ENCODE measurements around the gene CXXC4. TPM values are rescaled to one million over a fixed set of nuclear protein-coding genes. Genes with fewer than 3 reads are reported as not detected.

Gene CXXC4
- total RNA-seq, 2 donors from 2014 or later: 0.79 to 1.5 TPM

GRCh38 chr4:104504536-104504935 lies 9.8 kb upstream of the CXXC4 start:
- TF ChIP-seq CTCF (IDR thresholded peaks at IDR 0.05): no peak
- Histone ChIP-seq H3K36me3 (no peaks in the 10 kb centered on the region), H3K4me3 (no peak overlapping the region), H3K27ac (no peak overlapping the region), H3K9ac (ENCODE audit: low read depth in 2 of 2, low read length in 2 of 2) (no peak overlapping the region), H3K27me3 (no peaks in the 10 kb centered on the region), H3K9me3 (no peaks in the 10 kb centered on the region), H3K4me1 (no peaks in the 10 kb centered on the region)
- intact Hi-C loops (cut with DNase I): no loop called here
- DNase-seq: no peak

- Histone ChIP-seq H3K4me1 (no peaks in the 10 kb centered on the region), H3K27me3 (no peaks in the 10 kb centered on the region), H3K4me3 (no peak overlapping the region), H3K9ac (ENCODE audit: low read depth in 2 of 2, low read length in 2 of 2) (no peak overlapping the region), H3K36me3 (no peaks in the 10 kb centered on the region), H3K27ac (no peak overlapping the region), H3K9me3 (no peaks in the 10 kb centered on the region)
- TF ChIP-seq CTCF (IDR thresholded peaks at IDR 0.05): no peak
- intact Hi-C loops (cut with DNase I): no loop called here
- no peak for DNase-seq
These were observed 7.8 kb upstream of the CXXC4 start for GRCh38 chr4:104502471-104502870.

GRCh38 chr4:104501290-104501689 lies 6.6 kb upstream of the CXXC4 start:
- H3K36me3 ChIP-seq: no peaks in the 10 kb centered on the region
- no peak for TF ChIP-seq CTCF (IDR thresholded peaks at IDR 0.05)
- H3K9ac ChIP-seq (ENCODE audit: low read depth in 2 of 2, low read length in 2 of 2): no peak overlapping the region
- DNase-seq: no peak
- no peaks in the 10 kb centered on the region for H3K4me1 ChIP-seq
- no peak overlapping the region for H3K27ac ChIP-seq
- no peaks in the 10 kb centered on the region for H3K9me3 ChIP-seq
- intact Hi-C loops (cut with DNase I): no loop called here
- no peaks in the 10 kb centered on the region for H3K27me3 ChIP-seq
- H3K4me3 ChIP-seq: no peak overlapping the region

GRCh38 chr4:104500442-104500841 lies 5.7 kb upstream of the CXXC4 start:
- H3K27ac ChIP-seq: no peak overlapping the region
- no peak for TF ChIP-seq CTCF (IDR thresholded peaks at IDR 0.05)

GRCh38 chr4:104494185-104494584 lies 509 bp downstream of the CXXC4 start:
- H3K27ac ChIP-seq: no peak overlapping the region

More at GRCh38 chr4:104500442-104500841, 5.7 kb upstream of the CXXC4 start:
- Histone ChIP-seq H3K9me3 (no peaks in the 10 kb centered on the region), H3K9ac (ENCODE audit: low read depth in 2 of 2, low read length in 2 of 2) (no peak overlapping the region), H3K27me3 (no peaks in the 10 kb centered on the region), H3K36me3 (no peaks in the 10 kb centered on the region), H3K4me3 (no peak overlapping the region), H3K4me1 (peaks cover 3% of the 10 kb centered on the region)
- no peak for DNase-seq
- intact Hi-C loops (cut with DNase I): no loop called here

More at GRCh38 chr4:104494185-104494584, 509 bp downstream of the CXXC4 start:
- no peak for DNase-seq
- peaks cover 3% of the 10 kb centered on the region for H3K4me1 ChIP-seq
- H3K36me3 ChIP-seq: no peaks in the 10 kb centered on the region
- intact Hi-C loops (cut with DNase I): no loop called here
- H3K4me3 ChIP-seq: peak overlapping the region; percentile 40
- peak overlapping the region in 1 of 2 donors; percentile 46 for H3K9ac ChIP-seq (ENCODE audit: low read depth in 2 of 2, low read length in 2 of 2)
- H3K27me3 ChIP-seq: no peaks in the 10 kb centered on the region
- no peak for TF ChIP-seq CTCF (IDR thresholded peaks at IDR 0.05)
- no peaks in the 10 kb centered on the region for H3K9me3 ChIP-seq
